HG02938 (cell line): ENCODE results near the gene HACE1.
"Not testable (repeated sequence)": the region's sequence is repeated elsewhere in the genome, so short reads cannot be mapped to it uniquely, and the experiment has no call there.

ENCODE experiments used
- ATAC-seq: cut with Tn5 transposase; IDR thresholded peaks from one replicate; pipeline ENCODE4 v1.9.1; 2021; ENCODE audit warnings: mild to moderate bottlenecking, moderate library complexity; ENCODE audit not compliant: unreplicated experiment

HACE1 gene

DNA sequence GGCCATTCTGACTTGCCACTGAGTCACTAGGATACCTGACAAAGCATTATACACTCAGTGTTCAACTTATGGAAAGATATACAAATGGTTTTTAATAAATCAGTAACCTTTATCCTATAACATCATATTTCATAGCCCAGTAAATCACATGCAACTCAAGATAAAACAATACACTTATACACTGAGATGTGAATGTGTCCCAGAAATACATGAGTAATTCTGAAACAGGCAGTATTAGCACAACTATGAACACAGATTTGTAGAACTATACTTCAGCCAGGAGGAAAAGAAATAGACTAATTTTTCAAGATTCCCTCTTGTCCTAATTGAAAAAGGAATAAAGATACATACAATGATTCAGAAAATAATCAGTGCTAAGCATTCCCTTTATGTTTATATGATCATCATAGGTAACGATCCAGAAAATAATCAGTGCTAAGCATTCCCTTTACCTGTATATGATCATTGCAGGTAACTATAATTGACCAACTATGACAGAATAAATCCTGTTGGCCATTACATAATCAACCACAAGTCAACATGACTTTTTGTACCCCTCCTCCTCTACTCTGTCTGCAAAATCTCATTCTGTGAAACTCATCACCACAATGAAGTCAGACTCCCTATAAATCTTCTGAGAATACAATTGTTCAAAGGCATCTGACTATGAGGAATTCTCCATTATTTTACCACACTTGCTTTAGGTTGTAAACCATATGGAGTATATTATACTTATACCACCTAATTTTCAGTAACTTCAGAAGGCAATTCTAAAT lies 30.3 kb downstream of the HACE1 start:
- ATAC-seq, result no peak

DNA sequence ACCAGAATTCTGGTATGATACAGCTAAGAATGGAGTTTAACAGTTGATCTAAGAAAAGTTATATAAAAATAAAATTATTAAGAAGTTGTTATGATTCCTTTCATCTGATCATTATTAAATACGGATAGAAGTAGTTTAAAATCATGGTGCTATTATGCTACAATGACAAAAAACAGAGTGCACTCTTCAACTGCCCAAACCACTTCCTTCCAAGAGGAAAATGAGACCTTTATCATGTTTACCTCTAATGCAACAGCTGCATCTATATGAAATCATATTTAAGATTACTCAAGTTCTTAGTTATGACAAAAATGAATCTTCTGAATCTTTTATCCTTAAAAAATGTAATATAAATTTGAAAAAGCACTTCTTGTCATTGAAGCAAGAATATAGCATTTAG lies 31.2 kb downstream of the HACE1 start:
- no peak for ATAC-seq

DNA sequence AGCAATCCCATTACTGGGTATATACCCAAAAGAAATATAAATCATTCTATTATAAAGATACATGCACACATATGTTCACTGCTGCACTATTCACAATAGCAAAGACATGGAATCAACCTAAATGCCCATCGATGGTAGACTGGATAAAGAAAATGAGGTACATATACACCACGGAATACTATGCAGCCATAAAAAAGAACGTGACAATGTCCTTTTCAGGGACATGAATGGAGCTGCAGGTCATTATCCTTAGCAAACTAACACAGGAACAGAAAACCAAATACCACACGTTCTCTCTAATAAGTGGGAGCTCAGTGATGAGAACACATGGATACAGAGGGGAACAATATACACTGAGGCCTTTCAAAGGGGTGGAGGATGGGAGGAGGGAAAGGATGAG lies 38.9 kb downstream of the HACE1 start:
- ATAC-seq, result not testable (repeated sequence)

DNA sequence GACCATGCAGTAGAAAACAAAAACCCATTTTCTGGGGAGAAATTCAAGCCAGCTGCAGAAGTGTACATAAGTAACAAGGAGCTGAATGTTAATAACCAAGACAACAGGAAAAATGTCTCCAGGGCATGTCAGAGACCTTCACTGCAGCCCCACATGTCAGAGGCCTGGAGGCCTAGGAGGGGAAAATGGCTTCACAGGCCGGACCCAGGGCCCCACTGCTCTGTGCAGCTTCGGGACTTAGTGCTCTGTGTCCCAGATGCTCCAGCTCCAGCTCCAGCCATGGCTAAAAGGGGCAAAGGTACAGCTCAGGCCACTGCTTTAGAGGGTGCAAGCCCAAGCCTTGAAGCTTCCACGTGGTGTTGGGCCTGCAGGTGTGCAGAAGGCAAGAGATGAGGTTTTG lies 43.6 kb downstream of the HACE1 start:
- ATAC-seq, result no peak

DNA sequence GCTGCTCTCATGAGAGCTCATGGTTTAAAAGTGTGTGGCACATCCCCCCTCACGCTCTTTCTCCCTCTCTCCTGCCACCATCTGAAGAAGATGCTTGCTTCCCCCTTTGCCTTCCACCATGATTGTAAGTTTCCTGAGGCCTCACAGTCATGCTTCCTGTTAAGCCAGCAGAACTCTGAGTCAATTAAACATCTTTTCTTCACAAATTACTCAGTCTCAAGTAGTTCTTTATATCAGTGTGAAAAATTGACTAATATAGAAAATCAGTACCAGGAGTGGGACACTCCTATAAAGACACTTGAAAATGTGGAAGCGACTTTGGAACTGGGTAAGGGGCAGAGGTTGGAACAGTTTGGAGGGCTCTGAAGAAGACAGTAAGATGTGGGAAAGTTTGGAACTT lies 45.0 kb downstream of the HACE1 start:
- no peak for ATAC-seq

DNA sequence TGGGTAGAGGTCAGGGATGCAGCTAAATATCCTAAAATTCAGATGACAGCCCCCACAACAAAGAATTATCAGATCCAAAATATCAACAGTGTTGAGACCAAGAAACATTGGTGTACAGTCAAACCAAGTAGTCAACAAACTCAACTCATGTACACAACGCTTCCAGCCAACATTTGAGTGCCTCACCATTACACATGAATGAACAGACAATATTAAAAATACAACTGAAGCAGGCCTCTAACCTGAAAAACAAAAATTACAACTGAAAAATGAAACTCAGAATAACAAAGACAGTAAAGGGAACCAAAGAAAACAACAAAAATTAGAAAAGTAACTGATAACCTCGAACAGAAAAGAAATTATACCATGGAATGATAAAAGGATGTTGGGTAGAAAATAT lies 46.2 kb downstream of the HACE1 start:
- ATAC-seq, result no peak

DNA sequence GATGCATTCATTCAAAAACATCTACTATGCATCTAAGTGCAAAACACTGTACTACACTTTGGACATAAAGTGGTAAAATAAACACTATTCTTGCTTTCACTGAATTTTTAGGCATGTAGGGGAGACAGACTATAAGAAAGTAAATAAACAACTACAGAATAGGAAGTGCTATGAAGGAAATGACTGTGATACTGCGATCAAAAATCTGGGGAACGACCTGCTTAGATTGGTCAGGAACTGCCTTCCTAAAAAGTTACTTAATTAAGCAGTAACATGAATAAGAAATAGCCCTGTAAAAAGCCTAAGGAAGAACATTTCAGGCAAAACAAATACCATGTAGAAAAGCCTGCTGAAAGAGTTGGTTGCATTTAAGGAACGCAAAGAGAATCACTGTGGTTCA lies 50.6 kb downstream of the HACE1 start:
- ATAC-seq, result no peak

DNA sequence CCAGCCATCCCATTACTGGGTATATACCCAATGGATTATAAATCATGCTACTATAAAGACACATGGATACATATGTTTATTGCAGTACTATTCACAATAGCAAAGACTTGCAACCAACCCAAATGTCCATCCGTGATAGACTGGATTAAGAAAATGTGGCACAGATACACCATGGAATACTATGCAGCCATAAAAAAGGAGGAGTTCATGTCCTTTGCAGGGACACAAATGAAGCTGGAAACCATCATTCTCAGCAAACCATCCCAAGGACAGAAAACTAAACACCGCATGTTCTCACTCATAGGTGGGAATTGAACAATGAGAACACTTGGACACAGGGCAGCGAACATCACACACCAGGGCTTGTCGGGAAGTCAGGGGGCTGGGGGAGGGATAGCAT lies 54.4 kb downstream of the HACE1 start:
- not testable (repeated sequence) for ATAC-seq

DNA sequence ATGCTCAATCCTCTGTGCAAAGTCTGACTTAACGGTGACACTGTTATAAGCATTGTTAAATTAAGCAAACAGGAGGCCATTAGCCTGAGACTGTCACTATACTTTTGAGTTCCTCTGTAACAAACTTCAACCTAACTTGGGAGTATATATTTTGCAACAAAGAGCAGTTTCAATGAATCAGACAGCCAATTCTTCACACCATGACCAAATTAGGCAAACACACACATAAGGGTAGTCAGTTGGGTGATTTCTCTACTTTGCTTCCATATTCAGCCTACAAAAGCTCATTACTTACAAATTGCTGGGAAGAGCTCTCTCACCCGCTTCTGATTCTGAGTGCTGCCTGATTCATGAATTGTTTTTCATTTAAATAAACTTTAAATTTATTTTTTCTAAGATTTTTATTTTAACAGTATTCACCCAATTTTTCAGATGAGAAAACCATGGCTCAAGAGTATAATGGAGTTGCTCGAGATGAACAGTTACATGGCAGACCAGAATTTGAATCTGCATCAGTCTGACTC lies 60.5 kb downstream of the HACE1 start:
- ATAC-seq, result no peak

DNA sequence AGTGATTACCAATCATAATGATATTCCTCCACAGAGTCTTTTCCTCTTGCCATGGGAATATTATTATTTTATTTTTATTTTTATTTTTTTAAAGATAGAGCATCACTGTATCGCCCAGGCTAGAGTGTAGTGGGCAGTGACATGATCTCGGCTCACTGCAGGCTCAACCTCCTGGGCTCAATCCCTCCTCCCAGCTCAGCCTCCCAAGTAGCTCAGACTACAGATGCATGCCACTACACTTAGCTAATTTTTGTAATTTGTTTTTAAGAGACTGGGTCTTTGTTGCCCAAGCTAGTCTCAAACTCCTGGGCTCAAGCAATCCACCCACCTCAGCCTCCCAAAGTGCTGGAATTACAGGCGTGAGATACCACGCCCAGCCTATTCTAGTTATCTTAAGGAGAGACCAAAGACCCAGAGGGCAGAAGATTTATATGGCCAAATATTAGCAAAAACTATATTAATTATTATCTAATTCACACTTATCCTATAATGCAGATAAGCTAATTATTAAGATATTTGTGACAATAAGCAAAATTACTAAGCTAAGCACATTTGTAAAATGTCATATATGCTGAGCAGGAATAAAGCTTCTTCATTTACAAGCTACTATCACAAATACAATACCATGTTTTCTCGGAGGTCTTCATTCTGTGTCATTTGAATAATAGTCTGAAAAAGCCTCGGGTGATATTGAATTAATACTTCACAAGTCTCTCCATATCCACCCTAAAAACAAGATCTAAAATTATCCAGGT lies 63.5 kb downstream of the HACE1 start:
- ATAC-seq, result no peak

DNA sequence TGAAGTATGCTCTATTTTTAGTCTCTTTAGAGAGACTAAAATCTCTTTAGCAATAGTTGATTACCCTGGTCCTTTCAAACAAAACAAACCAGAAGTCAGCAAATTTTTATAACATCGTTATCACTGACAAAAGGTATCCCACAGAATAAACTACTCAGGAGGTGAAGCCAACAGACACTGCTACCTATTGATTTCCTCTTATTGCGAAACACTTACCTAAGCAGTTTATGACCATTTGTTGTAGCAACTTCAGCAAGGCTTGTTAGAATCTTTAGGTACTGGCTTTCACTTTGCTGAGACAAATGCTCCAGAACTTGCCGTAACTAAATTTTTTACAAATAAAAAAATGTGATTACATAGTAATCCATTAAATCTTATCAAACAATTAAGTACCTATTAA lies 64.4 kb downstream of the HACE1 start:
- no peak for ATAC-seq

DNA sequence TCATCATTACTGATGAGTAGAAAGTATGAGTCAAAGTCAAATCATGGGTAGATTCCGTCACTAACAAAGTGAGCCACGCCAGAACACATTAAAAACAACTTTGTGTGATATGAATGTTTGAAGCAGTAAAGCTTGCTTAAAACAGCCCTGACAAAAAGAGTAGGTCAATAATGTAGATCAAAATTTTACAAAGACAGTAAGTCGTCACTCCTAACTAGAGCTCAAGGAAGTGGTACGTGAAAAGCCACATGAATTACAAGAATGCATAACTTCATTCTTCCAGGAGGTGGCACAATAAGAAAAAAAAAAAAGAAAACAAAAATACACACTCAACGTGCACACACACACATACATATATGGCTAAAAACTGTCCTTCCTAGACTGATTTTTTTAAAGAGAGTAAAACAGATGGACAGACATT lies 69.9 kb downstream of the HACE1 start:
- peak; percentile 83 for ATAC-seq

DNA sequence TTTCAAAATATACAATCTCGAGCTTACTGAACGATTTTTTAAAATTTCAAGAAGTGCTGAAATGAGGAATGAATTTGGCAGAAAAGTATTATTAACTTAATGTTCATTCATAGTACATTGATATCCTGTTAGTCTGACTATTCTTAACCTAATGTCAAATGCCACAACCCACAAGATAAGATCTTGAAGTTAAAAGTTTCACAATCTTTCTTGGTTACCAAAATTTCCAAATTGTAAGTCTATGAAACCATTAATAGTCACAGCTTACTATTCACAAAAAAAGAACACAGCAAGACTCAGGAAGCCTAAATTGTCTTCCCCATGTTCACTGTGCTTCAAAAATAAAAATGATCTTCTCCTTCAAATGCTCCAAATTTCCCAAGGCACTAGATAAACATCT lies 71.3 kb downstream of the HACE1 start:
- no peak for ATAC-seq

DNA sequence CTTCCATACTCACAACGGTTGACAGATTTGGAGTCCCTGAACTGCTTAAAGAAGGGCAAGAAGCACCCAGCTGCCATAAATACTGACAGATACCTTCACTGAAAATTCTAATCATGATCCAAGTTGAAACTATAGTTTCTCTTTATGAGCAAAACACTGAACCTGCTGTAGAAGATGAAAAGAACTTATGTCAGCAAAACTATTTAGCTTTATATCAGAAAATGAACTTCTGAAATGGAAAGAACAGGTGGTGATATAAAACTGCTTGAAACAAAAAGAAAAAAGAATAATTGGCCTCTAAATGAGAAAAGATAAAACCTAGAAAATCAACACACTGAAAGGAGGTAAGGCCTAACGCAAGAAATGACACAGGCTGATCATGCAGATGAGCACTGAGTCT lies 72.4 kb downstream of the HACE1 start:
- ATAC-seq, result no peak

DNA sequence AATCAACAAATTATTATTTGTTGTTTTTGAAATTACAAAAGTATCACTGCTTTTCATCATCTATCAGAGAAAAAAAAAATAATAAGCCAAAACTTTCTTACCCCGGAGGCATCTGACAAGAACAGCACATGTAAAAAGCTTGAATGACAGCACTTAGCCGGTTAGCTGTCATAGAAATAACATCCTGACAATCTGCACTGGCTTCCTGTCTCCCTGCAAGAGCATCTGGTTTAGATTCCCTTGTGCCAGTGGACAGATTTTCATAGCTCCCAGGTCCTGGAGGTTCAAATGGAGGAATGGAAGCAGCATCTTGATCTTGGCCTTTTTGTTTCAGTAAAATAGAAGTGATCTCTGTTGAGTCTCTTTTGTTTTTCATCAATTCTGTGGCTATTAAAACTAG lies 74.8 kb downstream of the HACE1 start:
- ATAC-seq, result no peak

DNA sequence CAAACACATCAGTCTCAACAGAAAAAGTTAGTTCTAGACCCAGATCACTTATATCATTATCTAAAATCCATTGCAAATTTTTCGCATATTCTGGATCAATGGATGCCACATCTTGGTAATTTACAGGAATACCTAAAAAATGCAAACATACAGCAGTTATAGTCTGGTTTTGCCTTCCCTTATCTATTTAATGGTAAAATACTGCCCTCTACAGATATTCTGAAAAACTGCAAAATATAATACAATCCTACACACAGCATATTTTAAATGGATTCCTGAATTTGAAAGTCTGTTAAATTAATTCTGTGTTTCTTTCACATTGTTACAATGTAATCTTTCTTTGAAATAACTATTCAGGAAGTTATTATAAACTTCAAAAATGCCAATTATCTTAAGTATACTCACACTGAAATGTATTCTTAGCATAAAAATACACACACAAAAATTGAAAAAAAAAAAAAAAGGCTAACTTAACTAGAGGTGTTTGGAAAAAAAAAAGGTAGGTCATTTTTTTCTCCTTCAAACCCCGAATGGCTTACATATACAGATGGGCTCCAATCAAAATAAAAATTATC lies 88.4 kb downstream of the HACE1 start:
- peak; percentile 95 for ATAC-seq

DNA sequence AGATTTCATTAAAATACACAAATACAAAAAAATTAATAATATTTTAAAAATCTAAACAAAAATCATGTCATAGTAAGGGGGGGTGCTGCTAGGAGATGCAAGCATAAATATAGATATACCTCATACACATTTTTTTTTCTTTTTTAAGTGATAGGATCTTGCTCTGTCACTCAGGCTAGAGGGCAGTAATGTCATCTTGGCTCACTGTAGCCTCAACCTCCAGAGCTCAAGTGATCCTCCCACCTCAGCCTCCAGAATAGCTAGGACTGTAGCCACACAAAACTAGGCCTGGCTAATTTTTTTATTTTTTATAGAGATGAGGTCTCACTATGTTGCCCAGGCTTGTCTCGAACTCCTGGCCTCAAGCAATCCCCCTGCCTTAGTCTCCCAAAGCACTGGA lies 90.8 kb downstream of the HACE1 start:
- no peak for ATAC-seq

DNA sequence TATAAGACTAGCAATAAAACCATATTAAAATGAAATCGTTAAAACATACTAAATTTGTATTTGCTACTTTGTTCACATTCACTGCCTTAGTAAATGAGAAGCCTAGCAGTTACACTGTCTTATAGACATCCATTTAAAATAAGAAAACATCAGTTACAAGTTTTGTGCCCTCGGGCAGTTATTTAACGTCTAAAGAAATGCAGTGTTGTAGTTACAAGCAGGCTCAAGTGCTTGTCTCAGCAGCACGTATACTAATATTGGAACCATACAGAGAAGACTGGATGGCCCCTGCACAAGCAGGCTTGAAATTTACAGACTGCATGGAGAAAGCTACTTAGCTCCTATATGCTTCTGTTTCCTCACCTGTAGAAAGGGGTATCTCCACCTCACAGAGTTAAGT lies 93.1 kb downstream of the HACE1 start:
- no peak for ATAC-seq

DNA sequence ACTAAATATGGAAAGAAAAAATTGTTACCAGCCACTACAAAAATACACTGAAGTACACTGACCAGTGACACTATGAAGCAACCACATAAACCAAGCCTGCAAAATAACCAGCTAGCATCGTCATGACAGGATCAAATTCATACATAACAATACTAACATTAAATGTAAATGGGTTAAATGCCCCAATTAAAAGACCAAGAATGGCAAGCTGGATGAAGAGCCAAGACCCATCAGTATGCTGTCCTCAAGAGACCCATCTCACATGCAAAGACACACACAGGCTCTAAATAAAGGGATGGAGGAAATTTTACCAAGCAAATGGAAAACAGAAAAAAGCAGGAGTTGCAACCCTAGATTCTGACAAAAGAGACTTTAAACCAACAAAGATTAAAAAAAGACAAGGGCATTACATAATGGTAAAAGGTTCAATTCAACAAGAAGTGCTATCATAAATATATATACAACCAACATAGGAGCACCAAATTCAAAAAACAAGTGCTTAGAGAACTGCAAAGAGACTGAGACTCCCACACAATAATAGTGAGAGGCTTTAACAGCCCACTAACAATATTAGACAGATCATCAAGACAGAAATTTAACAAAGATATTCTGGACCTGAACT lies 104.8 kb downstream of the HACE1 start:
- no peak for ATAC-seq

DNA sequence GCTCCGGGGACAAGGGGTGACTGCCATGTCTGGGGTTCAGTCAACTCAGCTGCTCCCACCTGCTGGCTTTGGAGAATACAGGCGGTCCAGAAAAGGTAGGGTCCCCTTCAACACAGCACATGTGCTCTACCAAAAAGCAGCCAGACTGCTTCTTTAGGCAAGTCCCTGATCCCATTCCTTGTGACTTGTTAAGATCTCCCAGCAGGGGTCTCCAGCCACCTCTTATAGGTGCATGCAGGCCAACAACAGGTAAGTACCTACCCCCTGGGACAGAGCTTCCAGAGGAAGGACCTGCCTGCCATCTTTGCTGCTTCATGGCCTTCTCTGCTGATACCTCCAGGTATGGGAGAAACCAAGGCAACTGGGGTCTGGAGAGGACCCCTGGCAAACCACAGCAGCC lies 106.5 kb downstream of the HACE1 start:
- no peak for ATAC-seq

DNA sequence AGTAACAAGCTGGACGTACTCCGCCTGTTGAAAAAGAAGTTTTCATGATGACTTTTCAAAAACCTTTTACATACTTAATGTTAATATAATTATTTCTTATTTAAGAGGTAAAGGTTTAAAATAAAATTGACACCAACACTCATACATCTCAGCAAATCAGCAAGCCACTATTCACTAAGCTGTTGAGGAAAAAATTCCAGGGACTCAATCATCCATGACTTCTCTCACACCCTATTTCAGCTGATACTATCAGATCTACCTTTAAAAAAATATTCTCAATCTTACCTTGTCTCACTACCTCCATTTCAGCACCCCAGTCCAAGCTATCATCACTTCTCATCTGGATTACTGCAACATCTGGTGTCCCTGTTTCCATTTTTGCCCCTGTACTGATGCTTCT lies 109.3 kb downstream of the HACE1 start:
- no peak for ATAC-seq
